Fibroblast of lung (primary cell): ENCODE results near the gene LY6G6C. TPM values are rescaled to one million over a fixed set of nuclear protein-coding genes. Genes with fewer than 3 reads are reported as not detected.

ENCODE experiments used
- DNase-seq, 2 donors: peaks; one replicate each; pipeline versions ENCODE4 v3.0.0 to v3.0.0-alpha.2; 2010; ENCODE audit warnings: low read depth in 2 of 2
- H2AFZ ChIP-seq: 2 replicates; pipeline ENCODE4 v1.5.1; 2012; ENCODE audit warnings: low read length, control low read depth, inconsistent platforms
- H3K27ac ChIP-seq: 2 replicates; pipeline ENCODE4 v1.5.1; 2011; ENCODE audit warnings: low read length, control low read depth; ENCODE audit not compliant: insufficient read depth
- H3K27me3 ChIP-seq: 2 replicates; pipeline ENCODE4 v1.5.1; 2011; ENCODE audit warnings: mild to moderate bottlenecking, low read length; ENCODE audit not compliant: control insufficient read depth, insufficient read depth
- H3K36me3 ChIP-seq: 2 replicates; pipeline ENCODE4 v1.5.1; 2011; ENCODE audit warnings: low read length; ENCODE audit not compliant: control insufficient read depth, insufficient read depth
- H3K4me1 ChIP-seq: 2 replicates; pipeline ENCODE4 v1.5.1; 2011; ENCODE audit warnings: low read length; ENCODE audit not compliant: control insufficient read depth, insufficient read depth; ENCODE audit errors: extremely low read depth
- H3K4me2 ChIP-seq: 2 replicates; pipeline ENCODE4 v1.5.1; 2011; ENCODE audit warnings: low read length, control low read depth; ENCODE audit not compliant: insufficient read depth; ENCODE audit errors: extremely low read depth
- H3K4me3 ChIP-seq, 4 experiments: fragments of 200-600 bp in 1 of 4; sonication (generic) in 1 of 4; replicated peaks in 1 of 4; 2 replicates each; pipeline ENCODE4 v1.5.1; 2011 to 2016; ENCODE audit warnings: low read length in 4 of 4, low read depth in 3 of 4, mild to moderate bottlenecking in 3 of 4, control low read depth in 2 of 4, inconsistent platforms in 1 of 4, mixed read lengths in 1 of 4; ENCODE audit not compliant: insufficient read depth in 1 of 4; ENCODE audit errors: control extremely low read depth in 1 of 4
- H3K79me2 ChIP-seq: 2 replicates; pipeline ENCODE4 v1.5.1; 2012; ENCODE audit warnings: mild to moderate bottlenecking, low read length, inconsistent platforms; ENCODE audit not compliant: control insufficient read depth, insufficient read depth
- H3K9ac ChIP-seq: 2 replicates; pipeline ENCODE4 v1.5.1; 2011; ENCODE audit warnings: mild to moderate bottlenecking, low read length, control low read depth; ENCODE audit not compliant: insufficient read depth
- H3K9me3 ChIP-seq: 2 replicates; pipeline ENCODE4 v1.5.1; 2012; ENCODE audit warnings: low read depth, low read length; ENCODE audit not compliant: control insufficient read depth, insufficient read depth
- H4K20me1 ChIP-seq: 2 replicates; pipeline ENCODE4 v1.5.1; 2011; ENCODE audit warnings: low read length; ENCODE audit not compliant: control insufficient read depth, insufficient read depth; ENCODE audit errors: extremely low read depth
- EZH2 ChIP-seq: IDR thresholded peaks from 2 replicates; pipeline ENCODE4 v1.5.1; 2012; ENCODE audit warnings: low read length, control low read depth, mild to moderate bottlenecking; ENCODE audit errors: missing control alignments
- polyA plus RNA-seq, 2 donors: library from polyadenylated mRNA; depleted of rRNA in 1 of 2; stranded (reverse) in 1 of 2; unstranded in 1 of 2; fragments of >200 nt; gene quantifications; 2 replicates each; pipeline ENCODE4 v1.2.1, GENCODE V29; 2011 to 2012; ENCODE audit warnings: missing spikeins in 1 of 2
- total RNA-seq: library from RNA; depleted of rRNA; stranded (reverse); fragments of >200 nt; gene quantifications from 2 replicates; pipeline ENCODE4 v1.2.1, GENCODE V29; 2014
- TF ChIP-seq, protein P1 (sequence below), 2 donors: IDR thresholded peaks in 1 of 2; conservative IDR thresholded peaks in 1 of 2; 1 replicate in 1 of 2; 2 replicates in 1 of 2; pipeline ENCODE4 v1.5.1; 2011 to 2012; ENCODE audit warnings: low read length in 2 of 2, control low read depth in 1 of 2, inconsistent platforms in 1 of 2, low read depth in 1 of 2, mild to moderate bottlenecking in 1 of 2

LY6G6C gene
- total and polyA plus RNA-seq, 2 donors (not counting 1 experiment from before 2014, with no cell fraction given): not detected

GRCh38 chr6:31768363-31769257 is 47.1 kb upstream of the LY6G6C start:
- no peaks in the 10 kb centered on the region for H4K20me1 ChIP-seq
- no peak overlapping the region for H2AFZ ChIP-seq
- H3K79me2 ChIP-seq: no peaks in the 10 kb centered on the region
- no peaks in the 10 kb centered on the region for H3K36me3 ChIP-seq
- H3K9ac ChIP-seq: no peak overlapping the region
- H3K9me3 ChIP-seq: no peaks in the 10 kb centered on the region
- H3K4me1 ChIP-seq: peaks cover under 1% of the 10 kb centered on the region
- no peak overlapping the region for H3K27ac ChIP-seq
- DNase-seq: no peak
- no peak overlapping the region for H3K4me3 ChIP-seq
- no peak overlapping the region for H3K4me2 ChIP-seq
- H3K27me3 ChIP-seq: no peaks in the 10 kb centered on the region
- no peak for TF ChIP-seq EZH2
- TF ChIP-seq, protein P1, sequence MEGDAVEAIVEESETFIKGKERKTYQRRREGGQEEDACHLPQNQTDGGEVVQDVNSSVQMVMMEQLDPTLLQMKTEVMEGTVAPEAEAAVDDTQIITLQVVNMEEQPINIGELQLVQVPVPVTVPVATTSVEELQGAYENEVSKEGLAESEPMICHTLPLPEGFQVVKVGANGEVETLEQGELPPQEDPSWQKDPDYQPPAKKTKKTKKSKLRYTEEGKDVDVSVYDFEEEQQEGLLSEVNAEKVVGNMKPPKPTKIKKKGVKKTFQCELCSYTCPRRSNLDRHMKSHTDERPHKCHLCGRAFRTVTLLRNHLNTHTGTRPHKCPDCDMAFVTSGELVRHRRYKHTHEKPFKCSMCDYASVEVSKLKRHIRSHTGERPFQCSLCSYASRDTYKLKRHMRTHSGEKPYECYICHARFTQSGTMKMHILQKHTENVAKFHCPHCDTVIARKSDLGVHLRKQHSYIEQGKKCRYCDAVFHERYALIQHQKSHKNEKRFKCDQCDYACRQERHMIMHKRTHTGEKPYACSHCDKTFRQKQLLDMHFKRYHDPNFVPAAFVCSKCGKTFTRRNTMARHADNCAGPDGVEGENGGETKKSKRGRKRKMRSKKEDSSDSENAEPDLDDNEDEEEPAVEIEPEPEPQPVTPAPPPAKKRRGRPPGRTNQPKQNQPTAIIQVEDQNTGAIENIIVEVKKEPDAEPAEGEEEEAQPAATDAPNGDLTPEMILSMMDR (conservative IDR thresholded peaks at IDR 0.05 in 1 of 2, IDR thresholded peaks at IDR 0.05 in 1 of 2; ENCODE audit: low read depth in 1 of 2, low read length in 2 of 2): no peak

- Histone ChIP-seq H3K79me2 (no peaks in the 10 kb centered on the region), H3K4me1 (peaks cover 4% of the 10 kb centered on the region), H3K36me3 (no peaks in the 10 kb centered on the region), H3K27me3 (no peaks in the 10 kb centered on the region), H3K9ac (no peak overlapping the region), H2AFZ (no peak overlapping the region), H3K4me3 (no peak overlapping the region), H4K20me1 (no peaks in the 10 kb centered on the region), H3K27ac (no peak overlapping the region), H3K4me2 (no peak overlapping the region), H3K9me3 (no peaks in the 10 kb centered on the region)
- DNase-seq: no peak
- TF ChIP-seq, protein P1 (conservative IDR thresholded peaks at IDR 0.05 in 1 of 2, IDR thresholded peaks at IDR 0.05 in 1 of 2; ENCODE audit: low read depth in 1 of 2, low read length in 2 of 2): no peak
- TF ChIP-seq EZH2: no peak
Measured at GRCh38 chr6:31767096-31767645, 45.6 kb upstream of the LY6G6C start.

GRCh38 chr6:31765910-31766794 is 44.6 kb upstream of the LY6G6C start:
- no peak for TF ChIP-seq EZH2
- TF ChIP-seq, protein P1 (conservative IDR thresholded peaks at IDR 0.05 in 1 of 2, IDR thresholded peaks at IDR 0.05 in 1 of 2; ENCODE audit: low read depth in 1 of 2, low read length in 2 of 2): no peak
- H3K27ac ChIP-seq: no peak overlapping the region
- no peaks in the 10 kb centered on the region for H3K36me3 ChIP-seq
- no peaks in the 10 kb centered on the region for H4K20me1 ChIP-seq
- H3K4me2 ChIP-seq: peak overlapping the region; percentile 73
- no peaks in the 10 kb centered on the region for H3K27me3 ChIP-seq
- H3K4me3 ChIP-seq: peak overlapping the region in 3 of 4 experiments; percentile 6 to 36 (median 28)
- DNase-seq: no peak
- H3K4me1 ChIP-seq: peaks cover 4% of the 10 kb centered on the region
- H3K9ac ChIP-seq: no peak overlapping the region
- no peaks in the 10 kb centered on the region for H3K9me3 ChIP-seq
- no peaks in the 10 kb centered on the region for H3K79me2 ChIP-seq
- peak overlapping the region; percentile 76 for H2AFZ ChIP-seq
